IMR-90 (cell line): ENCODE measurements around the gene SLC8A3. TPM values are rescaled to one million over a fixed set of nuclear protein-coding genes. Genes with fewer than 3 reads are reported as not detected.

Source experiments
- ATAC-seq: fragments of 200-7000 bp; cut with Tn5 transposase; 2 replicates; pipeline ENCODE4 v1.9.1; 2020; ENCODE audit warnings: low read depth, mild to moderate bottlenecking, moderate library complexity
- BruUV-seq: library from RNA; stranded (reverse); fragments of 400-500 nt; replicated peaks from 2 replicates; lab custom pipeline; 2021; lab: Mats Ljungman, UMichigan
- CTCF ChIA-PET: fragments of 300-600 bp; formaldehyde crosslinking; extraction: SDS; loops from one replicate; lab custom pipeline; 2021; ENCODE audit warnings: antibody characterized with exemption; lab: Yijun Ruan, JAX
- POLR2A ChIA-PET: fragments of 300-600 bp; sonication (Branson Sonifier 250); formaldehyde crosslinking; loops from one replicate; lab custom pipeline; 2022; ENCODE audit warnings: antibody characterized with exemption; ENCODE audit not compliant: unreplicated experiment; lab: Charles Lee
- DNase-seq: peaks from one replicate; pipeline ENCODE4 v3.0.0; 2013
- H2AFZ ChIP-seq: replicated peaks from 2 replicates; pipeline ENCODE3; 2013; ENCODE audit warnings: low read length, mild to moderate bottlenecking; ENCODE audit not compliant: poor library complexity
- H2AK5ac ChIP-seq: 2 replicates; pipeline ENCODE4 v1.6.1; 2013; ENCODE audit warnings: low read depth, low read length, inconsistent platforms
- H2AK9ac ChIP-seq: replicated peaks from 2 replicates; pipeline ENCODE3; 2013; ENCODE audit warnings: mild to moderate bottlenecking, low read depth, low read length, moderate library complexity; ENCODE audit not compliant: poor library complexity
- H2BK120ac ChIP-seq: 2 replicates; pipeline ENCODE4 v1.6.1; 2013; ENCODE audit warnings: low read depth, low read length, inconsistent platforms
- H2BK15ac ChIP-seq: 3 replicates; pipeline ENCODE4 v1.6.1; 2013; ENCODE audit warnings: low read depth, low read length, inconsistent platforms
- H2BK20ac ChIP-seq: 2 replicates; pipeline ENCODE4 v1.6.1; 2013; ENCODE audit warnings: low read depth, mild to moderate bottlenecking, inconsistent platforms, low read length, moderate library complexity
- H2BK5ac ChIP-seq: 2 replicates; pipeline ENCODE4 v1.6.1; 2013; ENCODE audit warnings: mild to moderate bottlenecking, low read depth, low read length, inconsistent platforms; ENCODE audit not compliant: poor library complexity, severe bottlenecking
- H3K14ac ChIP-seq: replicated peaks from 2 replicates; pipeline ENCODE4 v1.6.1; 2013; ENCODE audit warnings: low read depth, low read length, inconsistent platforms
- H3K18ac ChIP-seq: 2 replicates; pipeline ENCODE4 v1.6.1; 2013; ENCODE audit warnings: low read depth, low read length, control low read depth
- H3K23ac ChIP-seq: 2 replicates; pipeline ENCODE4 v1.6.1; 2013; ENCODE audit warnings: low read depth, low read length, inconsistent platforms
- H3K27ac ChIP-seq: 2 replicates; pipeline ENCODE4 v1.5.1; 2013; ENCODE audit warnings: mild to moderate bottlenecking, control low read depth, low read length; ENCODE audit not compliant: insufficient read depth
- H3K27me3 ChIP-seq: 2 replicates; pipeline ENCODE4 v1.6.1; 2013; ENCODE audit warnings: low read length; ENCODE audit not compliant: control insufficient read depth, insufficient read depth
- H3K36me3 ChIP-seq: 2 replicates; pipeline ENCODE4 v1.6.1; 2013; ENCODE audit warnings: low read length, mixed read lengths; ENCODE audit not compliant: control insufficient read depth, insufficient read depth
- H3K4ac ChIP-seq: 2 replicates; pipeline ENCODE4 v1.6.1; 2013; ENCODE audit warnings: low read depth, low read length, inconsistent platforms
- H3K4me1 ChIP-seq: 2 replicates; pipeline ENCODE4 v1.6.1; 2013; ENCODE audit warnings: low read length, mixed read lengths; ENCODE audit not compliant: control insufficient read depth, insufficient read depth
- H3K4me2 ChIP-seq: 2 replicates; pipeline ENCODE4 v1.6.1; 2013; ENCODE audit warnings: low read depth, mild to moderate bottlenecking, control low read depth, low read length, moderate library complexity
- H3K4me3 ChIP-seq: 2 replicates; pipeline ENCODE4 v1.5.1; 2013; ENCODE audit warnings: low read depth, mild to moderate bottlenecking, control low read depth, low read length, moderate library complexity; ENCODE audit not compliant: insufficient read depth
- H3K56ac ChIP-seq: 2 replicates; pipeline ENCODE4 v1.6.1; 2013; ENCODE audit warnings: low read length, inconsistent platforms; ENCODE audit not compliant: insufficient read depth; ENCODE audit errors: extremely low read depth
- H3K79me1 ChIP-seq, 2 experiments: 2 replicates each; pipeline ENCODE4 v1.6.1; 2013; ENCODE audit warnings: low read length in 2 of 2, inconsistent platforms in 1 of 2, low read depth in 1 of 2
- H3K9ac ChIP-seq: 2 replicates; pipeline ENCODE4 v1.6.1; 2013; ENCODE audit warnings: low read depth, low read length, control low read depth
- H3K9me1 ChIP-seq: 2 replicates; pipeline ENCODE4 v1.6.1; 2013; ENCODE audit warnings: low read length, inconsistent platforms; ENCODE audit not compliant: insufficient read depth
- H3K9me3 ChIP-seq: 2 replicates; pipeline ENCODE4 v1.6.1; 2013; ENCODE audit warnings: low read length; ENCODE audit not compliant: control insufficient read depth, insufficient read depth
- H4K20me1 ChIP-seq: 2 replicates; pipeline ENCODE4 v1.6.1; 2013; ENCODE audit warnings: low read length, inconsistent platforms; ENCODE audit not compliant: insufficient read depth
- H4K5ac ChIP-seq: 2 replicates; pipeline ENCODE4 v1.6.1; 2013; ENCODE audit warnings: mild to moderate bottlenecking, low read depth, low read length, control low read depth
- H4K8ac ChIP-seq, 2 experiments: 2 replicates each; pipeline ENCODE4 v1.6.1; 2013; ENCODE audit warnings: low read depth in 2 of 2, low read length in 2 of 2, control low read depth in 1 of 2, inconsistent platforms in 1 of 2
- H4K91ac ChIP-seq: 2 replicates; pipeline ENCODE4 v1.6.1; 2013; ENCODE audit warnings: low read depth, low read length, inconsistent platforms; ENCODE audit not compliant: insufficient read depth
- BHLHE40 ChIP-seq: fragments of 150-350 bp; IDR thresholded peaks from 2 replicates; pipeline ENCODE4 v1.6.1; 2016; ENCODE audit warnings: mild to moderate bottlenecking, low read depth, low read length
- CEBPB ChIP-seq: IDR thresholded peaks from 2 replicates; pipeline ENCODE4 v1.6.1; 2012; ENCODE audit warnings: low read depth, low read length, improper control_type of control experiment
- CHD1 ChIP-seq: IDR thresholded peaks from 2 replicates; pipeline ENCODE4 v1.6.1; 2012; ENCODE audit warnings: low read depth, low read length, improper control_type of control experiment
- CTCF ChIP-seq: conservative IDR thresholded peaks from 2 replicates; pipeline ENCODE4 v1.5.1; 2012; ENCODE audit warnings: mild to moderate bottlenecking, low read depth, low read length, improper control_type of control experiment
- FOS ChIP-seq: fragments of 150-350 bp; IDR thresholded peaks from 2 replicates; pipeline ENCODE4 v1.6.1; 2016; ENCODE audit warnings: low read depth, low read length
- MAFK ChIP-seq: IDR thresholded peaks from 2 replicates; pipeline ENCODE4 v1.6.1; 2012; ENCODE audit warnings: low read depth, low read length, improper control_type of control experiment
- MAZ ChIP-seq: IDR thresholded peaks from 2 replicates; pipeline ENCODE4 v1.6.1; 2012; ENCODE audit warnings: low read depth, mild to moderate bottlenecking, low read length, improper control_type of control experiment, moderate library complexity, borderline replicate concordance
- MXI1 ChIP-seq: IDR thresholded peaks from 2 replicates; pipeline ENCODE4 v1.6.1; 2012; ENCODE audit warnings: low read depth, mild to moderate bottlenecking, low read length, moderate library complexity, borderline replicate concordance
- NFE2L2 ChIP-seq: fragments of 150-350 bp; IDR thresholded peaks from 2 replicates; pipeline ENCODE4 v1.6.1; 2016; ENCODE audit warnings: low read depth, mild to moderate bottlenecking, low read length
- POLR2A ChIP-seq: IDR thresholded peaks from 2 replicates; pipeline ENCODE4 v1.6.1; 2012; ENCODE audit warnings: mild to moderate bottlenecking, low read depth, low read length
- RAD21 ChIP-seq: IDR thresholded peaks from 2 replicates; pipeline ENCODE4 v1.6.1; 2012; ENCODE audit warnings: low read length, improper control_type of control experiment
- RCOR1 ChIP-seq: IDR thresholded peaks from 2 replicates; pipeline ENCODE4 v1.6.1; 2012; ENCODE audit warnings: mild to moderate bottlenecking, low read length, improper control_type of control experiment; ENCODE audit not compliant: insufficient replicate concordance
- RFX5 ChIP-seq: IDR thresholded peaks from 2 replicates; pipeline ENCODE4 v1.8.0; 2012; ENCODE audit warnings: low read depth, mild to moderate bottlenecking, low read length, moderate library complexity
- SMC3 ChIP-seq: fragments of 150-350 bp; IDR thresholded peaks from 2 replicates; pipeline ENCODE4 v1.6.1; 2016; ENCODE audit warnings: low read depth, mild to moderate bottlenecking, antibody characterized with exemption, low read length, moderate library complexity
- WGBS, 2 experiments: methylation state at CpG; one replicate each; pipeline versions ENCODE4 v1.1.5 to v1.1.7; 2013; ENCODE audit warnings: missing lambda C conversion rate in 2 of 2; ENCODE audit not compliant: insufficient read length in 1 of 2; ENCODE audit errors: extremely low coverage in 2 of 2; 5-methylcytosine and 5-hydroxymethylcytosine counted together
- dilution Hi-C: fragments of 300-500 bp; cut with HindIII; formaldehyde crosslinking; loops from one replicate; pipeline ENCODE4 v1.14.3; 2018; ENCODE audit warnings: low sequenced_read_pairs; ENCODE audit not compliant: unreplicated experiment
- in situ Hi-C: fragments of 300-500 bp; cut with MboI; formaldehyde crosslinking; loops from 3 replicates; pipeline ENCODE4 v1.14.3; 2019; ENCODE audit warnings: low sequenced_read_pairs, inconsistent platforms, mixed read lengths
- intact Hi-C: fragments of 100-400 bp; cut with micrococcal nuclease; formaldehyde crosslinking; loops from 2 replicates; pipeline ENCODE4 v1.10.0; 2022
- polyA plus RNA-seq, 3 experiments: library from polyadenylated mRNA; depleted of rRNA; stranded (reverse); fragments of >200 nt; gene quantifications; 2 replicates each; pipeline ENCODE4 v1.2.3, GENCODE V29; 2012; ENCODE audit warnings: low replicate concordance in 1 of 3
- total RNA-seq: library from RNA; depleted of rRNA; stranded (reverse); fragments of >200 nt; gene quantifications from 2 replicates; pipeline ENCODE4 v1.2.3, GENCODE V29; 2012
- TF ChIP-seq, protein P1 (sequence below): fragments of 150-350 bp; IDR thresholded peaks from 2 replicates; pipeline ENCODE4 v1.6.1; 2016; ENCODE audit warnings: low read depth, mild to moderate bottlenecking, low read length, moderate library complexity, borderline replicate concordance
- TF ChIP-seq, protein P2 (sequence below): fragments of 150-350 bp; IDR thresholded peaks from 2 replicates; pipeline ENCODE4 v1.6.1; 2017; ENCODE audit warnings: mild to moderate bottlenecking, antibody characterized with exemption, low read length, low read depth

SLC8A3 gene
- total and polyA plus RNA-seq, 2 of the 4 experiments (the other 2 are of a cell fraction), result under 0.01 TPM; not detected in 1

GRCh38 chr14:70170976-70171375 lies 17.8 kb downstream of the SLC8A3 start:
- Histone ChIP-seq H3K27me3 (no peaks in the 10 kb centered on the region), H3K4me1 (no peaks in the 10 kb centered on the region), H4K91ac (no peak overlapping the region)

More at GRCh38 chr14:70170976-70171375, 17.8 kb downstream of the SLC8A3 start:
- H3K9me3 ChIP-seq, result no peaks in the 10 kb centered on the region
- dilution Hi-C loops, result no loop called here
- POLR2A ChIA-PET, result no interaction called here
- H3K56ac ChIP-seq, result no peak overlapping the region
- no peak overlapping the region for H2BK5ac ChIP-seq
- no peak overlapping the region for H2BK15ac ChIP-seq
- H3K9me1 ChIP-seq, result no peaks in the 10 kb centered on the region
- intact Hi-C loops, result no loop called here
- BruUV-seq, result no TSS peak
- no peaks in the 10 kb centered on the region for H3K36me3 ChIP-seq
- H3K9ac ChIP-seq, result no peak overlapping the region
- H3K79me1 ChIP-seq, result no peaks in the 10 kb centered on the region
- no peak overlapping the region for H2AFZ ChIP-seq
- no peak overlapping the region for H3K23ac ChIP-seq
- no peak overlapping the region for H4K8ac ChIP-seq
- no peak overlapping the region for H3K18ac ChIP-seq
- CTCF ChIA-PET, result no interaction called here
- no peak overlapping the region for H2BK20ac ChIP-seq
- no peak for DNase-seq
- WGBS, 2 experiments, result 15% methylated on average over 2 of the region's 4 CpGs; no CpG with 5 or more reads in 1 of the 2 experiments
- no peak overlapping the region for H3K4ac ChIP-seq
- no peak for ATAC-seq
- no peaks in the 10 kb centered on the region for H4K20me1 ChIP-seq
- in situ Hi-C loops, result no loop called here
- H2AK9ac ChIP-seq, result no peak overlapping the region
- H4K5ac ChIP-seq, result no peak overlapping the region
- H3K4me3 ChIP-seq, result no peak overlapping the region
- no peak overlapping the region for H3K27ac ChIP-seq
- no peak overlapping the region for H2AK5ac ChIP-seq
- H3K4me2 ChIP-seq, result no peak overlapping the region
- H3K14ac ChIP-seq, result no peak overlapping the region
- no peak for TF ChIP-seq FOS
- no peak for TF ChIP-seq CEBPB
- no peak for TF ChIP-seq MXI1
- no peak for TF ChIP-seq RCOR1
- no peak for TF ChIP-seq CHD1
- TF ChIP-seq, protein P1, sequence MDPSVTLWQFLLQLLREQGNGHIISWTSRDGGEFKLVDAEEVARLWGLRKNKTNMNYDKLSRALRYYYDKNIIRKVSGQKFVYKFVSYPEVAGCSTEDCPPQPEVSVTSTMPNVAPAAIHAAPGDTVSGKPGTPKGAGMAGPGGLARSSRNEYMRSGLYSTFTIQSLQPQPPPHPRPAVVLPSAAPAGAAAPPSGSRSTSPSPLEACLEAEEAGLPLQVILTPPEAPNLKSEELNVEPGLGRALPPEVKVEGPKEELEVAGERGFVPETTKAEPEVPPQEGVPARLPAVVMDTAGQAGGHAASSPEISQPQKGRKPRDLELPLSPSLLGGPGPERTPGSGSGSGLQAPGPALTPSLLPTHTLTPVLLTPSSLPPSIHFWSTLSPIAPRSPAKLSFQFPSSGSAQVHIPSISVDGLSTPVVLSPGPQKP, result no peak
- no peak for TF ChIP-seq BHLHE40
- no peak for TF ChIP-seq SMC3
- TF ChIP-seq, protein P2, sequence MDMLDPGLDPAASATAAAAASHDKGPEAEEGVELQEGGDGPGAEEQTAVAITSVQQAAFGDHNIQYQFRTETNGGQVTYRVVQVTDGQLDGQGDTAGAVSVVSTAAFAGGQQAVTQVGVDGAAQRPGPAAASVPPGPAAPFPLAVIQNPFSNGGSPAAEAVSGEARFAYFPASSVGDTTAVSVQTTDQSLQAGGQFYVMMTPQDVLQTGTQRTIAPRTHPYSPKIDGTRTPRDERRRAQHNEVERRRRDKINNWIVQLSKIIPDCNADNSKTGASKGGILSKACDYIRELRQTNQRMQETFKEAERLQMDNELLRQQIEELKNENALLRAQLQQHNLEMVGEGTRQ, result no peak
- TF ChIP-seq RFX5, result no peak
- TF ChIP-seq NFE2L2, result no peak
- no peak for TF ChIP-seq POLR2A
- no peak for TF ChIP-seq MAZ
- TF ChIP-seq CTCF, result no peak
- no peak for TF ChIP-seq RAD21
- TF ChIP-seq MAFK, result no peak
- H2BK120ac ChIP-seq, result no peak overlapping the region
